ENCODE data around the gene FNDC3B.

The FNDC3B gene

GRCh38 chr3:172218350-172219323 lies 179.3 kb downstream of the FNDC3B start:
- DNase-seq (ENCODE audit: low spot score) = no peak

- DNase-seq (ENCODE audit: low spot score) = no peak
Observed at GRCh38 chr3:172219750-172220149, 180.4 kb downstream of the FNDC3B start.

GRCh38 chr3:172221547-172221946 lies 182.2 kb downstream of the FNDC3B start:
- DNase-seq (ENCODE audit: low spot score) = no peak

DNA sequence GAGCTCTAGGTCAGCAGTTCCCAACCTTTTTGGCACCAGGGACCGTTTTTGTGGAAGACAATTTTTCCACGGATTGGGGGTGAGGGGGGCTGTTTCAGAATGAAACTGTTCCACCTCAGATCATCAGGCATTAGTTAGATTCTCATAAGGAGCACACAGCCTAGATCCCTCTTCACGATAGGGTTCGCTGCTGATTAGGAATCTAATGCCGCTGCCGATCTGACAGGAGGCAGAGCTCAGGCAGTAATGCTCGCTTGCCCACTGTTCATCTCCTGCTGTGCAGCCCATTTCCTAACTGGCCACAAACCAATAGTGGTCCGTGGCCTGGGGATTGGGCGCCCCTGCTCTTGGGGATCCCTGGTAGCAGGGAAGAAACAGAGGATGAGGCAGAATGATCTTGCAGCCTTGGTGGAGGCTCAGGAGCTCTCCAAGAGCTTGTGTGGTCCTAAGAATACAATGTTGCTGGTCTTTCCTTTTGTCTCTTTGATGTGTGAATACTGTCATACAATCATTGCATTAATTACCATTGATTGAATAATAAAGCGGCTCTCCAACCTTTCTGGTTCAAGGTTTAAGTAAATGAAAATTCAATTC lies 183.2 kb downstream of the FNDC3B start:
- no peak for DNase-seq (ENCODE audit: low spot score)

DNA sequence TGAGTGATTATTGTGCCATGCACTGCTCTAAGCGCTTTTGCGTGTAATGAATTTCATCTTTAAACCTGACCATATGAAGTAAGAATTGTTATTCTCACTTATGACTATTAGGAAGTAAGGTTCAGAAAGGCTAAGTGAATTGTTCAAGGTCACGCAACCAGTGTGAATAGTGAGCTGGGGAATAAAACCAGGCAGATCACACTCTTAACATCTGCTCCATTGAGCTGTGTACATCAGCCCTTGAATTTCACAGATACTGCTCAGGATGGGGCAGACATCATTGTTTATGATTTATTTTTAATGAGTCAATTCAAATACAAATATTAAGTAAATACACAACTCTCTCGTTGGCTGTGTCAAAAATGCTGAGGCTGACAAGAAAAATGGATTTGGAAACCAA lies 184.5 kb downstream of the FNDC3B start:
- no peak for DNase-seq (ENCODE audit: low spot score)

- DNase-seq (ENCODE audit: low spot score) = no peak
Observed at GRCh38 chr3:172224560-172225214, 185.3 kb downstream of the FNDC3B start.

DNA sequence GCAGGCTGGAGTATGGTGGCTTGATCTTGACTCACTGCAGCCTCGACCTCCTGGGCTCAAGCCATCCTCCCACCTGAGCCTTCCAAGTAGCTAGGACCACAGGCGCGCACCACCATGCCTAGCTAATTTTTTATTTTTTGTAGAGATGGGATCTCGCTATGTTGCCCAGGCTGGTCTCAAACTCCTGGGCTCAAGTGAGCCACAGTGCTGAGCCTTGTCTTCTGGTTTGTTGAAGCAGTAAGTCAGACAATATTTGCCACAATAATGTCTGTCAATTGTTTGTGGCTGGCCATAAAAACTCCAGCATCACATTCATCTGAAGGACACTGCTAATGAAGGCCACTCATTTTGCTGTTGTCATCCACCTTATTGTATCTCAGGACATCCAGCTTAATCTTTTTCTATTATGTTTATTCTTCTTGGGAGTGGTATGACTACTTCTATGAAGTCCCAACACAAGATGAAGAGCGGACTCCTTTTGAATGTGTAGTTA lies 185.9 kb downstream of the FNDC3B start:
- DNase-seq (ENCODE audit: low spot score) = no peak

GRCh38 chr3:172226831-172227230 lies 187.5 kb downstream of the FNDC3B start:
- DNase-seq (ENCODE audit: low spot score) = no peak

GRCh38 chr3:172227340-172228035 lies 188.1 kb downstream of the FNDC3B start:
- DNase-seq (ENCODE audit: low spot score) = no peak

GRCh38 chr3:172228036-172228415 lies 188.6 kb downstream of the FNDC3B start:
- no peak for DNase-seq (ENCODE audit: low spot score)

GRCh38 chr3:172229462-172229861 lies 190.1 kb downstream of the FNDC3B start:
- no peak for DNase-seq (ENCODE audit: low spot score)

GRCh38 chr3:172231318-172231901 lies 192.0 kb downstream of the FNDC3B start:
- DNase-seq (ENCODE audit: low spot score) = no peak

DNA sequence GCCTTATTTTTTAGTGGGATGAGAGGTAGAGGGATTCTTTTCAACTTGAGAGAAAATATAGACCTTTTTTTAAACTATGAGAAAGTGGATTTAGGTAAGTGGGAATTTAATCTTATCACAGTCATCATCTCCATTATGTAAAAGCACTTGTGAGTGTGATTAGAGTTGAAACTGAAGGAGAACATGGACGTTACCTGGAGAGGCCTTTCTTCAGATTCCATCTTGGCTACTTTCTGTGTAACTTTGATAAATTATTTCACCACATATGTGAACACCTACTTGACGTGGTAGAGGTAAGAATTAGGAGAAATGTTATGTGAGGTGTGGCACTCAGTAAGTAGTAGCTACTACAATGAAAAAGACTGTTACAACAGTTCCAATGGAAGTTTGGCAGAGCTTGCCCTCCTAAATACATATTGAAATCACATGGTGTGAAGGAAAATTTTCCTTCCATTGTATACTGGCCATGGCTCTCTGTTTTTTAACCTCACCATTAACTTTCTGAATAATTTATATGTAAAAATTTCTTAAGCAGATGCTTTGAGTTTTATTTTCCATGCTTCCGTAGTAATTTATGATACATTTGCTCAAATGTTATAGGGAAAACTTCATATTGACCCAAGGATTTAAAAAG lies 193.3 kb downstream of the FNDC3B start:
- DNase-seq (ENCODE audit: low spot score) = no peak

GRCh38 chr3:172233474-172234277 lies 194.3 kb downstream of the FNDC3B start:
- DNase-seq (ENCODE audit: low spot score) = no peak

GRCh38 chr3:172235698-172236097 lies 196.3 kb downstream of the FNDC3B start:
- no peak for DNase-seq (ENCODE audit: low spot score)

- DNase-seq (ENCODE audit: low spot score) = no peak
Observed at GRCh38 chr3:172236771-172237742, 197.7 kb downstream of the FNDC3B start.

DNA sequence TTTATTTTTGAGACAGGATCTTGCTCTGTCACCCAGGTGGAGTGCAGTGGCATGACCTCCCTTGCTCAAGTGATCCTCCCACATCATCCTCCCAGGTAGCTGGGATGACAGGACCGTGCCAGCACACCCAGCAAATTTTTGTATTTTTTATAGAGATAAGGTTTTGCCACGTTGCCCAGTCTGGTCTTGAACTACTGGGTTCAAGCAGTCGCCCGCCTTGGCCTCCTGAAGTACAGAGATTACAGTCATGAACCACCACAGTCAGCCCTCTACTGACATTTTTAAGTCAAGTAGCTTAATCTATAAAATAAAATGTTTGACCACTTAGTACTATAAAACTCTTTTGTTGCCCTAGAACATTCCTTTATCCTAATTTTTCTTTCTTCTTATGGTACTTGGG lies 198.8 kb downstream of the FNDC3B start:
- no peak for DNase-seq (ENCODE audit: low spot score)

DNA sequence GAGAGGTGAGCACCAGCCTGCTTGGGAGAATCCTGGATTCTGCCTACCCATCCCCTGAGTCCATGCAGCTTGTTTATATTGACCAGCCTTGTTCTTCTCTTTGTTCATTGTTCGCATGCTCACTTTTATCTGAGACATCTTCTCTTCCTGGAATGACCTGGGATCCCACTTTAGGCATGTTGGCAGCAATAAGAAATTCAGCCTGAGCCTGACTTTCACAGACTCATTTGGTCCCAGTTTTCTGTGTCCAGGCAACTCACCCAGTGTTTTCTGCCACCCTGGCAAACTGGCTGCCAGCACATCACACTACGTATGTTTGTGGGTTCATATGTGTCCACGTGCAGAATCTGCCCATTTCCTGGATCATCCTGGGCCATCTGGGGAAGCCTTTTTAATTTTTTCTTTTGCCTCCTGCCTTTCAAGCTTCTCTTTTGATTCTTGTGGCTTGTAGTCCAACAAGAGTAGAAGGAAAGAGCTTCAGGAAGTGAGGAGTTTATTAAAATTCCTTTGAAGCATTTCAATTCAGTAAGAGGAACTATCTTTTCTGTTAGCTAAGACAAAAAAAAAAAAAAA lies 199.9 kb downstream of the FNDC3B start:
- DNase-seq (ENCODE audit: low spot score) = no peak

- no peak for DNase-seq (ENCODE audit: low spot score)
Observed at GRCh38 chr3:172241405-172241804, 202.0 kb downstream of the FNDC3B start.

Measured in hematopoietic multipotent progenitor cell treated with erythropoietin and hydrocortisone succinate and interleukin-3 and kit ligand, for 17 days (in vitro differentiated cells).